CD4-positive, alpha-beta T cell (primary cell): ENCODE results near the gene LRIG1. TPM values are rescaled to one million over a fixed set of nuclear protein-coding genes. Genes with fewer than 3 reads are reported as not detected.

Experiments
- ATAC-seq: fragments of 200-7000 bp; cut with Tn5 transposase; one replicate; pipeline ENCODE4 v1.10.0; 2022; ENCODE audit warnings: mild to moderate bottlenecking; ENCODE audit not compliant: poor library complexity
- CTCF ChIA-PET: fragments of 350-600 bp; sonication (Branson Sonifier 250); formaldehyde crosslinking; loops from one replicate; lab custom pipeline; 2021; ENCODE audit warnings: antibody characterized with exemption, inconsistent platforms; lab: Charles Lee
- POLR2A ChIA-PET: fragments of 350-600 bp; sonication (Branson Sonifier 250); formaldehyde crosslinking; loops from one replicate; lab custom pipeline; 2021; ENCODE audit warnings: antibody characterized with exemption, inconsistent platforms; lab: Charles Lee
- DNase-seq, 14 experiments: peaks; one replicate each; pipeline ENCODE4 v3.0.0-alpha.2; 2013 to 2020; ENCODE audit warnings: mixed read lengths in 2 of 14
- H3K27ac ChIP-seq, 2 donors: one replicate each; pipeline versions ENCODE4 v1.5.1 to v1.7.0; 2013; ENCODE audit warnings: low read length in 2 of 2, low read depth in 1 of 2, mild to moderate bottlenecking in 1 of 2
- H3K27me3 ChIP-seq, 2 experiments: 1 replicate in 1 of 2; 2 replicates in 1 of 2; pipeline versions ENCODE4 v1.6.1 to v1.7.0; 2013; ENCODE audit warnings: low read length in 2 of 2, control low read depth in 1 of 2, mild to moderate bottlenecking in 1 of 2, moderate library complexity in 1 of 2; ENCODE audit not compliant: insufficient read depth in 2 of 2, control insufficient read depth in 1 of 2
- H3K36me3 ChIP-seq: one replicate; pipeline ENCODE4 v1.6.1; 2013; ENCODE audit warnings: low read length, control low read depth; ENCODE audit not compliant: insufficient read depth
- H3K4me1 ChIP-seq: one replicate; pipeline ENCODE4 v1.6.1; 2013; ENCODE audit warnings: low read length, control low read depth; ENCODE audit not compliant: insufficient read depth
- H3K4me3 ChIP-seq: one replicate; pipeline ENCODE4 v1.5.1; 2013; ENCODE audit warnings: mild to moderate bottlenecking, low read length, moderate library complexity
- H3K9me3 ChIP-seq, 2 experiments: 1 replicate in 1 of 2; 2 replicates in 1 of 2; pipeline versions ENCODE4 v1.6.1 to v1.7.0; 2013; ENCODE audit warnings: low read length in 2 of 2, mild to moderate bottlenecking in 2 of 2, control low read depth in 1 of 2, moderate library complexity in 1 of 2; ENCODE audit not compliant: control insufficient read depth in 1 of 2, insufficient read depth in 1 of 2
- H3K27ac Mint-ChIP-seq: one replicate; pipeline ENCODE4 v1.8.0; 2020; ENCODE audit warnings: mixed read lengths
- H3K27me3 Mint-ChIP-seq: one replicate; pipeline ENCODE4 v1.8.0; 2021; ENCODE audit warnings: mixed read lengths
- H3K36me3 Mint-ChIP-seq: one replicate; pipeline ENCODE4 v1.8.0; 2021; ENCODE audit warnings: low read depth, mixed read lengths
- H3K4me1 Mint-ChIP-seq: one replicate; pipeline ENCODE4 v1.8.0; 2021; ENCODE audit warnings: low read depth, mixed read lengths
- H3K4me3 Mint-ChIP-seq: one replicate; pipeline ENCODE4 v1.8.0; 2020; ENCODE audit warnings: mild to moderate bottlenecking, mixed read lengths
- H3K9me3 Mint-ChIP-seq: one replicate; pipeline ENCODE4 v1.8.0; 2020; ENCODE audit warnings: mixed read lengths
- intact Hi-C, 2 experiments: fragments of 100-400 bp; cut with DNase I in 1 of 2; cut with micrococcal nuclease in 1 of 2; formaldehyde crosslinking; loops; one replicate each; pipeline versions ENCODE4 v1.15.1 to v1.9.0; 2023 to 2025; cut with DNase I, micrococcal nuclease
- total RNA-seq, 174 experiments: library from RNA in 2 of 174; stranded (reverse) in 2 of 174; gene quantifications; one replicate each; pipeline ENCODE4 v1.2.3 and lab custom pipeline; 2021 to 2026
- TF ChIP-seq, protein P1 (sequence below): fragments of 200-600 bp; IDR thresholded peaks from one replicate; pipeline ENCODE4 v1.8.0; 2022; ENCODE audit warnings: antibody characterized with exemption, mild to moderate bottlenecking

The LRIG1 gene
- total RNA-seq, 2 experiments from 2014 or later, result 30.1 to 33.1 TPM

DNA sequence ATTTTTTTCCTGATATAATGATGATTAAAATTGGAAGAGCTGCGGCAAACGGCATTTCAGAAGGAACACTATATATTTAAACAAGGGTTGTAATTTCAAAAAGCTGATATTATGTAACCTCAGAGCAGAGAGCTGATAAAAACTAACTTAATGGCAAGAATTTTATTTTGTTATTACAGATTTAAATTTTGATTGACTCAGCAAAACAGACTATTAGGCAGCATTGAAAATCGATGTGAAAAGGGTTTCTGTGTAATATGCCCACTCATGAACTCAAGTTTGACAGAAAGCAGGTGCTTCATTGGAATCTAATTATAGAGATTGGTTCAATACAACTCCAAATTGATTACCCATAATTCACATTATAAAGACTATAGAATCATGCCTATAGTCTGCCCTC lies 24.9 kb upstream of the LRIG1 start:
- Mint-ChIP-seq H3K27ac (no peak overlapping the region), H3K27me3 (peaks cover 19% of the 10 kb centered on the region), H3K4me1 (peaks cover 4% of the 10 kb centered on the region), H3K36me3 (no peaks in the 10 kb centered on the region), H3K4me3 (no peak overlapping the region), H3K9me3 (no peaks in the 10 kb centered on the region)
- no peak for DNase-seq
- H3K27ac ChIP-seq, result no peak overlapping the region
- H3K36me3 ChIP-seq, result no peaks in the 10 kb centered on the region
- ChIA-PET POLR2A (interaction anchor here (0.6 kb wide), 1 partner anchor 151 kb away, joined by 4 read pairs; no protein-coding TSS in a partner anchor), CTCF (no interaction called here)
- peaks cover 0 to 4% of the 10 kb centered on the region in 2 experiments for H3K9me3 ChIP-seq
- no peak overlapping the region for H3K4me3 ChIP-seq
- no peaks in the 10 kb centered on the region for H3K27me3 ChIP-seq
- peaks cover 4% of the 10 kb centered on the region for H3K4me1 ChIP-seq
- TF ChIP-seq, protein P1, sequence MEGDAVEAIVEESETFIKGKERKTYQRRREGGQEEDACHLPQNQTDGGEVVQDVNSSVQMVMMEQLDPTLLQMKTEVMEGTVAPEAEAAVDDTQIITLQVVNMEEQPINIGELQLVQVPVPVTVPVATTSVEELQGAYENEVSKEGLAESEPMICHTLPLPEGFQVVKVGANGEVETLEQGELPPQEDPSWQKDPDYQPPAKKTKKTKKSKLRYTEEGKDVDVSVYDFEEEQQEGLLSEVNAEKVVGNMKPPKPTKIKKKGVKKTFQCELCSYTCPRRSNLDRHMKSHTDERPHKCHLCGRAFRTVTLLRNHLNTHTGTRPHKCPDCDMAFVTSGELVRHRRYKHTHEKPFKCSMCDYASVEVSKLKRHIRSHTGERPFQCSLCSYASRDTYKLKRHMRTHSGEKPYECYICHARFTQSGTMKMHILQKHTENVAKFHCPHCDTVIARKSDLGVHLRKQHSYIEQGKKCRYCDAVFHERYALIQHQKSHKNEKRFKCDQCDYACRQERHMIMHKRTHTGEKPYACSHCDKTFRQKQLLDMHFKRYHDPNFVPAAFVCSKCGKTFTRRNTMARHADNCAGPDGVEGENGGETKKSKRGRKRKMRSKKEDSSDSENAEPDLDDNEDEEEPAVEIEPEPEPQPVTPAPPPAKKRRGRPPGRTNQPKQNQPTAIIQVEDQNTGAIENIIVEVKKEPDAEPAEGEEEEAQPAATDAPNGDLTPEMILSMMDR, result no peak
- no peak for ATAC-seq
- intact Hi-C loops, result no loop called here

DNA sequence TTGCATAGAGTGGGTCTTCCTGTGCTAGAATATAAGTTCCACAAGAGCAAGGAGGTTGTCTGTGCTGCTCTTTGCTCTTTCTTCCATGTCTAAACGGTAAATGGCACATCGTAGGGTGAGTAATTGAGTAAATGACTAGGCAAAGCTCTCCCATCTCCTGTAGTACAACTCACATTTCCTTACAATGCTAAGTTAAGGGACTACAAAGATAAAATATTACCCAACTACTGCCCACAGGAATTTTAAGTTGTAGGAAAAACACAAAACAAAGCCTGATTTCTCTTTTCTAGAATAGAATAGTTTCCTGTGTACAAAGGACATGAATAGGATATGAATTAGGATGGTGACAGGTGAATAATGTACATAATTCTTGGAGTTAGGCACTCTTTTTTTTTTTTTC lies 19.9 kb upstream of the LRIG1 start:
- ATAC-seq (no peak), DNase-seq (no peak)
- intact Hi-C loops, result no loop called here
- TF ChIP-seq, protein P1, result no peak
- Mint-ChIP-seq H3K9me3 (no peaks in the 10 kb centered on the region), H3K4me3 (no peak overlapping the region), H3K4me1 (peaks cover 4% of the 10 kb centered on the region), H3K36me3 (no peaks in the 10 kb centered on the region), H3K27ac (no peak overlapping the region), H3K27me3 (peaks cover 13% of the 10 kb centered on the region)
- Histone ChIP-seq H3K4me3 (no peak overlapping the region), H3K27ac (no peak overlapping the region), H3K27me3 (no peaks in the 10 kb centered on the region), H3K9me3 (peaks cover 0 to 4% of the 10 kb centered on the region in 2 experiments), H3K36me3 (no peaks in the 10 kb centered on the region), H3K4me1 (peaks cover 4% of the 10 kb centered on the region)
- ChIA-PET POLR2A (no interaction called here), CTCF (interaction anchor here (0.6 kb wide), 1 partner anchor 311 kb away, joined by 3 read pairs; no protein-coding TSS in a partner anchor)

DNA sequence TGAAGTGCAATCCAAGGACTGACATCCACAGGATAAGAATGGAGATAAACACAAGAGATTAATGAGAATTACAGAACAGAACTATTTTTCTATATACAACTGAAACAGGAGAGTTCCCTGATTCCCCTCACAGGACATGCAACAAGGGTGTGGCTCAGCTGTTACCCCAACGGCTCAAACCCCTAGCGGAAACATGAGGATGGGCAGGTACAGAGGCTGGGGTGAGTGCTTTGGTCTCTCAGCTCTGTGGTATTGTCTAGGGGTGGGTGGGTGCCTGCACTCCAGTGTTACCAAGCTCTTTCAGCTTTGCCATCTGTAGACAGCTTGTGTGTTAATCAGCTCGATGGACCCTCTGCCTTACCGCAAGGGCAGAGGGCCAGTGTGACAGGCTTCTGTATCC lies 17.8 kb upstream of the LRIG1 start:
- H3K27ac Mint-ChIP-seq, result no peak overlapping the region
- no peaks in the 10 kb centered on the region for H3K4me1 Mint-ChIP-seq
- H3K9me3 Mint-ChIP-seq, result no peaks in the 10 kb centered on the region
- POLR2A ChIA-PET, result no interaction called here
- TF ChIP-seq, protein P1, result no peak
- Histone ChIP-seq H3K4me1 (no peaks in the 10 kb centered on the region), H3K4me3 (no peak overlapping the region), H3K36me3 (no peaks in the 10 kb centered on the region), H3K27me3 (no peaks in the 10 kb centered on the region), H3K9me3 (no peaks in the 10 kb centered on the region), H3K27ac (no peak overlapping the region)
- H3K4me3 Mint-ChIP-seq, result no peak overlapping the region
- intact Hi-C loops, result no loop called here
- ATAC-seq (no peak), DNase-seq (no peak)
- CTCF ChIA-PET, result no interaction called here
- no peaks in the 10 kb centered on the region for H3K27me3 Mint-ChIP-seq
- no peaks in the 10 kb centered on the region for H3K36me3 Mint-ChIP-seq
